Activated CD8-positive, alpha-beta memory T cell treated with anti-CD3 and anti-CD28 coated beads, Interleukin-2, amount 50 U/mL, for 24 hours (primary cell): ENCODE data around the gene RTN4R.

Experiments used
- DNase-seq: peaks from one replicate; pipeline ENCODE4 v3.0.0-alpha.2; 2020; ENCODE audit errors: extremely low read depth

The RTN4R gene

DNA sequence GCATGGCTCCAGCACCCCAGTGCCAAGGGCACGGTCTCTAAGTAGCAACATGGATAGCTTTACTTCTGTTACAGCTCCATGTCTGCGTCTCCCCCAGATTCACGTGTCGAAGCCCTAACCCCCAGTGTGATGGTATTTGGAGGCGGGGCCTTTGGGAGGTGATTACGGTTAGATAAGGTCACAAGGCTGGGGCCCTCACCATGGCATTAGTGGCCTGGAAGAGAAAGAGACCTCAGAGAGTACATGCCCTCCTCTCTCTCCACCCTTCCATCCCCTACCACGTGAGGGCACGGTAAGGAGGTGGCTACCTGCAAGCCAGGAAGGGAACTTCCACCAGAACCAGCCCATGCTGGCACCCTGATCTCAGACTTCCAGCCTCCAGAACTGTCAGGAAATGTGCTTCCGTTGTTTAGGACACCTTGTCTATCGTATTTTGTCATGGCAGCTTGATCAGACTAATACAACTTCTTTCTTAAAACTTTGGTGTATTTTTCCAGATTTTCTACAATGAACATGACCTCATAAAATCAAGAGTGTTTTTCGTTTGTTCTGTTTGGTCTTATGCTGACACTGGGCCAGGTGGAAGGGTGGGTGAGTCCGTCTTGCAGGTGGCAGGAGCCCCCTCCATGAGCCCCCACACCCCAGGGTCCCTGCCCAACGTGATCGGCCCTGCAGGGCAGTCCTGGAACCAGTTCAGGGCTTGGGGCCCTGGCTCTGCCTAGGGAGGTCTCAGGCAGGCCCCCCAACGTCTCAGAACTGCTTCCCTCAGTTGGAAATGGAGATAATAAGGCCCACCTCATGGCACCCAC lies 10.7 kb downstream of the RTN4R start:
- no peak for DNase-seq

- DNase-seq: no peak
These were observed 11.4 kb downstream of the RTN4R start for GRCh38 chr22:20256551-20257211.

GRCh38 chr22:20256027-20256426 lies 12.1 kb downstream of the RTN4R start:
- no peak for DNase-seq

DNA sequence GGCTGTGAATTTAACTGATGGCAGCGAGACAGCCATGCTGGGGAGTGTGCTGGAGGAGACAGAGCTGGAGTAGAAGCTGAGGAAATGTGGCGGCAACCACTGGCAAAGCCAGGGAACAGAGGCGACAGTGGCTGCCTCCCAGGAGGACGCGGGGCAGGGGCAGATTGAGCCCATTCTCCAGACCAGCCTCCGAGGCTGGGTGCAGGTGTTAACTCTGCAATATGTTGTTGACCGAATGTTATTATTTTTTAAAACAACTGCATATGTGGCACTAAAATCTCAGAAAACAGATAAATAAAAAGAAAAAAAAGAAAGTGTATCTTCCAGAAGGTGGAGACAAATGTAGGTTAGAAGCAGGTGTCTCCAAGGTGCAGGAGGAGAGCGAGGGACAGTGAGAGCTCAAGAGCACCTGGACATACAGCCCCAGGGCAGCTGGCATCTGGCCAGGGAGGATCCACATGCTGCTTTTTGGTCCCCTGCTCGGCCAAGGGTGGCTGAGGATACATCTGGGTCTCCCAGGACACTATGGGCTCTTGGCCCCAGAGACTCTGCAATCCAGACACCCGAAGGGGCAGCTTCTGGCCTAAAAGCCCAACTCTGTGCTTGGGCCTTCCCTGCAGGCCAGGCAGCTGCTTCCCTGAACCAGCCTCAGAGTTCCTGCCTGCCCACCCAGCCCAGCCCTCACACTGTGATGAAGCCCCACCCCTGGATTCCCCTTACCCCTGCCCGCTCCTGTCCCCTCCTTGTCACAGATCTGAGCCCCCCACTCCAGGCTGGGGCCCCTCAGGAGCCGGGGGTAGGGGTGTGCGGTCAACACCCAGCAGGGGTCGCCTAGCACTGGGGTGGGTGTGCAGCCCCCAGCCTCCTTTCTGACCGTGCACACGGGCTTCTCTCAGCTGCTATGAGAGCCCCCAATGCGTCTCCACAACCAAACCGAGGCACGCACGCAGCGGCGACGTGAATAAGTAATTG lies 12.9 kb downstream of the RTN4R start:
- no peak for DNase-seq

DNA sequence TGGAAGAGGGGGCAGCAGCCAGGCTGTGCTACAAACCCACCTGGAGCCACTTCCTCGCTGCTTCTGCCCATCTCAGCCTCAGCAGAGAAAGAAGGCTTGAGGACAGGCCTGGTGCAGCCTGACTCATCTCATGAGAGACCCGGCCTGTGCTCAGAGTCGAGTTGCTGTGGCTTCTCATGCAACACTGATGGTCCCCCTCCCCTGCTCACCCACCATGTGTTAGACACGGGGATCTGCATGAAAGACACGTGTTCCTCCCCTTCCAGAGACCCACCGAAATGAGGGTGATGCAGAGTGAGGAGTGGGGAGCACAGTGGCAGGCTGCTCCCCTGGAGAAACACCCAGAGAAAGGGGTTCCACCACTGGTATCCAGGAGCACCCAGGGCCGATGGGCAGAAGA lies 15.0 kb downstream of the RTN4R start:
- no peak for DNase-seq

DNA sequence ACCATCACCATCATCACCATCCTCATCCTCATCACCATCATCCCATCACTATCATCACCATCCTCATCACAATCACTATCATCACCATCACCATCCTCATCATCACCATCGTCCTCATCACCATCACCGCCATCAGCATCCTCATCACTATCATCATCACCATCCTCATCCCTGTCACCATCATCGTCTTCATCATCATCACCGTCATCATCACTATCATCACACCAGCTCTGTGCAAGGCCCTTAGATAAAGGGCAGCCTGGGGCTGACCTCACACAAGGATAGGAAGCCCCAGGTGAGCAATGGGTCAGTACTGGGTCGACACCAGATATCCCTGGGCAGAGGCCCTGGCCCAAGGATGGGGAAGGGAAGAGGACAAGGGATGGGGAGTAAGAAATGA lies 16.1 kb downstream of the RTN4R start:
- DNase-seq: no peak

GRCh38 chr22:20251491-20251890 lies 16.6 kb downstream of the RTN4R start:
- no peak for DNase-seq

DNA sequence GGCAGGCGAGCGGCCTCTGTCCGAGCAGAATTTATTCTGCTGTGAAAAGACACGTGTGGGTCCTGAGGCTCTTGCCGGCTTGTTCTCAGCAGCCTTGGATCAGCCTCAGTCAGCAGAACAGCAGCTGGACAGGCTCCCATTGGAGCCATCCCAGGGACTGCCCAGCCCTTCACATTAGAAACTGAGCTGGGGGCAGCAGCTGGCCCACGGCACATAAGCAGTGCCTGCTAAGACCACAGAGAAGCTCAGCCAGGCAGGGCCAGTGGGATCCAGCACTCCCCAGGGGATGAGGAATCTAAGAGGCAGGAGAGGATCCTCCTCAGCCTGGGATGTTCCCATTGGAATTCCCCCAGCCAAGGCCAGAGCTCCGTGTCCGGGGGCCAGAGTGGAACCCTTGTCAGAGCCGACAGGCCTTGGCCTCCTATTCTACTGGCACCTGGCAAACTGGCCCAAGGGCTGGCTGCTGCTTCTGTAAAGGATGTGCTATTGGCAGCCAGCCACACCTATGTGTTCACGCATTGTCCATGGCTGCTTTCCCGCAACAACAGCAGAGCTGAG lies 18.2 kb downstream of the RTN4R start:
- DNase-seq: no peak

DNA sequence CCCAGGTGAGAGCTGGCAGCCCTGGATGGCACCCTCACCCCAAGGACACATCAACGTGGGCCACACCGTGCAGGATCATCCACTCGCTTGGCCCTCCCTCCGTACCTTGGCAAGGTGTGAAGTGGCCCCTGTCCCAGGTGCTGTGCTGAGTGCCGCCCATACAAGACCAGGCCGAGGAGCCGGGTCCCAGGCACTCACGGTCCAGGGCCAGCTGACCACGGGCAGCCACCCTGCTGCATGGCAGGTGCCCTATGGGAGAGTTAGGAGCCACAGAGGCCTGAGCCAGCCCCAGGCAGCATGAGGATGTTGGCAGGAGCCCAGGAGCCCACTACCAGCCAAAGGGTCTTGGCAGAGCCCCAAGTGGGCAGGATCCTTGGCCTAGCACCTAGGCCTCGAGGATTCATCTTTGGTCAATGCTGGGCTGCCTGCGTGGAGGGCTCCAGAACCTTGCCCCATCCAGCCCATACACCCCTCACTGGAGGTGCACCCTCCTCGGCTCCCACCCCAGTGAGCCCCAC lies 19.6 kb downstream of the RTN4R start:
- DNase-seq: no peak

- DNase-seq: no peak
These were observed 20.4 kb downstream of the RTN4R start for GRCh38 chr22:20247608-20248171.

DNA sequence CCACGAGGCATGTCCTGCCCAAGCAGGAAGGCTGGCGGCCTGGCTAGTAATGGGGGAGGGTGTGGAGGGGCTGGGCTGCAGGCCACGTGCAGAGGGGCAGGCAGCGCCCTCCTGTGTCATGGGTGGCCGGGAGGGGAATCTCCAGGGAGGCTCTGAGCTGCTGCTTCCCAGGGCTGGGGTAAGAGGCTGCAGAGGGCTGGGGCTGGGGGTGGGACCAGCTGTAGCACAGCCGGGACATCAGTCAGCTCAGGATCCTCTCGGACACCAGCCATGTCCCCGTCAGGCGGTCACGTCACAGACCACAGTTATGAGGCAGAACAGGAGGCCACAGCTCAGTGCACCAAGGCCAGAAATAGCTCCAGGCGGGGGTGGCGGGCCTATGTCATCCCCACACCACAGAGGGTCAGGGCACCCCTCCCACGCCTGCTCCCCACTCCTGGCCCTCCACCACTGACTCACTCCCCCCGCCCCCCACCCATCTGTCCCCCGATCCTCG lies 21.1 kb downstream of the RTN4R start:
- no peak for DNase-seq

DNA sequence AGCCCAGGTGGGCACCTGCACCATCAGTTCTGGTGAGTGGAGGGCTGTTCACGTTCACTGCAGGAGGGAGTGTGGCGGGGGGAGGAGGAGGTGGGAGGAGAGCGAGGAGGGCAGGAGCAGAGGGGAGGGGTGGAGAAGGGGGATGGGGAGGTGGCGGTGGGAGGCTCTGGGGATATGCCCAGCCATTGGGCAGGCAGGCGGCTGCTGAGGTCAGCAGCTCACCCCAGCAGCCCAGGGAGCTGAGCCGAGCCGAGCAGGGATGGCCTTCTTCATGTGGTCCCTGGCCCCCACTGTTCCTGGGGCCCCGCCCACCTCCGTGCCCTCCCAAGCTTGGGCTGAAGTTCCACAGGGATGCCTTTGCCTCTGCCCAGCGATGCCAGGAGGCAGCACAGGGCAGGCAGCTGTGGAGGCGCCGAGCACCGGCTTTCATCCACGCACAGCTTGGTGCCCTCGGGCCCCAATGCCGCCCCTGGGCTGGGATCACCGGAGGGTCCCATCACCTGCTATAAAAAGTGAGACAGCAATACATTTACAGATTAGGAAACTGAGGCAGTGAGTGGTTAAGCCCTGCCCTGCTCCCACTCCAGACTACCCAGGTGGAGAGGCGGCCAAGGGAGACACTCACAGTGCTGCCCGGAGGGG lies 21.6 kb downstream of the RTN4R start:
- DNase-seq: no peak

DNA sequence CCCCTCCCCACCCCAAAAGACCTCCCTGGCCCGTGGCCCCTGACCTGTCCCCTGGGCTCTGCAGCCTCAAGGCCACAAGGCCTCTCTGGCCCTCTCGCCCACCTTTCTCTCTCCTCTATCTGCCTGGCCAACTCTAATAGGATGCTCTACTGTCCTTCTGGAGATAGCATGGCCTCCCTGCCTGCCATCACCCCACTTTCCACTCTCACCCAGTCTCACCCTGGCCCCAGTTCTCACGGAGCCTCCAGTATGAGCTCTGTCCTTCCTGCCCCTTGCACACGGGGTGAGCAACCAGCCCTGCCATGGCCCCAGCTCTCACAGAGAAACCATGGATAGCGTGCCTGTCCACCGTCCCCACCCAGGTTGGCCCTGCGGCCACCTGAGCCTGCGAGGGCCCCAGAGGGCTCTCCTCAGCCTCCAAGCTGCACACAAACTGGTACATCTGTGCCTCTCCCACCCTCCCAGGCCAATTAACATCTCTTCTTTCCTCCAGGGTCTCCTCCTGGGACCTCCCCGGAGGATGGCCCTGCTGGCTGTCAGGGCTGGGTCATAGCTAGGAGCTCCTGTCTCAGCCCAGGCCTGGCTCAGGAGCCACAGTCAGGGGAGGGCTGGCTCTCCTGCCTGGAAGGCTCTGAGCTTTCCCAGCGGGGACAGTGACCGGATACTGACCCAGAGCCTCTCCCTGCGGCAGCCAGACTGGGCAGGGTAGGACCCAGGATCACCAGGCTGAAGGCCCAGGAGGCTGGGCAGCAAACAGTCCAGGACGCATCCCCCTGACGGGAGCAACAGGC lies 22.3 kb downstream of the RTN4R start:
- DNase-seq: no peak

DNA sequence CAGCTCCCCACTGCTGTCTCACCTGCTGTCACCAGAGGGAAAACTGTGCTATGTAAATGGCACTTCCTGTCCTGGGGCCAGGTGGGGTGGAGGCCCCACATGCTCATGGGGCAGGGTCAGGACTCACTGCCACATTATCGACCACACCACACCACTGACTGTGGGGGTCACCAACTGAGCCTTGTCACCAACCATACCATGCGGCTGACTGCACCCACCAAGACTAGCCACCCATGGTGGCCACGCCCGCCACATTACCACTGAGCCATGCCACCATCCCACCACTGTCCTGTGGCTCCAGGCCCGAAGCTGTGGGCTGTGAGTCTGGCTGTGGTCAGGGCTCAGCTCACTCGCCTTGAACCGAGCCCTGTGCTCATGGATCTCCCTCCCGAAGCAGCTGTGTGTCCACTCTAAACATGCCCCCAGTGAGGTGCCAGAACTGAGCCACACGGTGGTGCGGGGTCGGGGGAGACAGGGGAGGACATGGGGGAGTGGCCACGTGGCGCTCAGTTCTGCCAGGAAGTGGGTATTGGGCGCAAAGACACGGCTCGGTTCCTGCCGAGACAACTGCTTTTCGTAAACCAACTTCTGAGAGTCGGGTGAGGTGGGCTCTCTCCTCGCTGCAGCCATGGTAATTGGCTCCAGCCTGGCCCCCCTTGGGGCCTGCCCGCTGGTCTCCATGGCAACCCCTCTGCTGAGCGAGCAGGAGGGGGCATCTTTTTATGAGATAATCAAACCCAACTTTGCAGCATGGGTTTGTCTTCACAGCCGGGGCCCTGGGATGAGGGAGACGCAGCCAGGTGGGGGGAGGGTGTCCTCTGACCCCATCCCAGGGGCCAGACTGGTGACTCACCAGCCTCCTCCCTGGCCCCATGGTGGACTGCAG lies 23.2 kb downstream of the RTN4R start:
- DNase-seq: no peak

GRCh38 chr22:20244250-20244648 lies 23.9 kb downstream of the RTN4R start:
- no peak for DNase-seq

- DNase-seq: no peak
These were observed 24.4 kb downstream of the RTN4R start for GRCh38 chr22:20243537-20244249.

GRCh38 chr22:20243176-20243536 lies 25.0 kb downstream of the RTN4R start:
- no peak for DNase-seq
